ENCODE results near the gene IFI6. TPM values are rescaled to one million over a fixed set of nuclear protein-coding genes. Genes with fewer than 3 reads are reported as not detected.

Gene IFI6
- total RNA-seq, 1 experiment from 2014 or later: 19.4 TPM

DNA sequence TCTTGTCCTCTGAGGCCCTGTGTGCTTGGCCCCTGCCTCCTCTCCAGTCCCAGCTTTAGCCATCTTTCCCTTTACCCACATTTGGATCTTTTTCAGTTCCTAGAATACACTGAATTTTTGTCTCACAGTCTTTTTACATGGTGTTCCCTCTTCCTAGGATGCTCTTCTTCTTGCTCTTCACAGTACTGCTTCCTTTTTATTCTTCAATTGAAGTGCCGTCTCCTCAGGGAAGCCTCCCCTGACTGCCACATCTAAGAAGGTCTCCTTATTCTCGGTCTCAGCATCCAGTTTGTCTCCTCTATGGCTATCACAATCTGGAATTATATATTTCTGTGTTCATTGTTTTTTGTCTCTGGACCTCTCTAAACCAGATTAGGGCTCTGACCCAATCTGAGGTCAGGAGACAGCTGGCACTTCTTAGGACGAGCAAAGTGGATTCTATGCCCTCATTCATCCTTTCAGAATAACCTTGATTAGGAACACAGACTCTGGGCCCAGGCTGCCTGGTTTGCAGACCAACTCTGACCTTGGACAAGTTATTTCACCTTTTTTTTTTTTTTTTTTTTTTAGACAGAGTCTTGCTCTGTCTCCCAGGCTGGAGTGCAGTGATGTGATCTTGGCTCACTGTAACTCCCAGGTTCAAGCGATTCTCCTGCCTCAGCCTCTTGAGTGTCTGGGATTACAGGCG lies 33.8 kb downstream of the IFI6 start:
- no peaks in the 10 kb centered on the region for H3K27me3 ChIP-seq (replicated peaks; ENCODE audit: insufficient read depth, low read depth, low read length, poor library complexity)
- H3K4me3 ChIP-seq (ENCODE audit: low read depth, low read length, poor library complexity, severe bottlenecking): no peak overlapping the region
- no peaks in the 10 kb centered on the region for H3K36me3 ChIP-seq (ENCODE audit: insufficient read depth, low read length, poor library complexity, severe bottlenecking)
- no peaks in the 10 kb centered on the region for H3K9me3 ChIP-seq (ENCODE audit: low read depth, low read length, poor library complexity, severe bottlenecking)
- CTCF ChIA-PET: no interaction called here
- intact Hi-C loops (cut with micrococcal nuclease; ENCODE audit: unreplicated experiment): no loop called here
- H3K4me1 ChIP-seq (ENCODE audit: insufficient read depth, low read length, poor library complexity, severe bottlenecking): no peaks in the 10 kb centered on the region
- TF ChIP-seq EZH2 (IDR thresholded peaks at IDR 0.05; ENCODE audit: borderline replicate concordance, low read depth, low read length, poor library complexity, severe bottlenecking): no peak
- TF ChIP-seq, protein P1, sequence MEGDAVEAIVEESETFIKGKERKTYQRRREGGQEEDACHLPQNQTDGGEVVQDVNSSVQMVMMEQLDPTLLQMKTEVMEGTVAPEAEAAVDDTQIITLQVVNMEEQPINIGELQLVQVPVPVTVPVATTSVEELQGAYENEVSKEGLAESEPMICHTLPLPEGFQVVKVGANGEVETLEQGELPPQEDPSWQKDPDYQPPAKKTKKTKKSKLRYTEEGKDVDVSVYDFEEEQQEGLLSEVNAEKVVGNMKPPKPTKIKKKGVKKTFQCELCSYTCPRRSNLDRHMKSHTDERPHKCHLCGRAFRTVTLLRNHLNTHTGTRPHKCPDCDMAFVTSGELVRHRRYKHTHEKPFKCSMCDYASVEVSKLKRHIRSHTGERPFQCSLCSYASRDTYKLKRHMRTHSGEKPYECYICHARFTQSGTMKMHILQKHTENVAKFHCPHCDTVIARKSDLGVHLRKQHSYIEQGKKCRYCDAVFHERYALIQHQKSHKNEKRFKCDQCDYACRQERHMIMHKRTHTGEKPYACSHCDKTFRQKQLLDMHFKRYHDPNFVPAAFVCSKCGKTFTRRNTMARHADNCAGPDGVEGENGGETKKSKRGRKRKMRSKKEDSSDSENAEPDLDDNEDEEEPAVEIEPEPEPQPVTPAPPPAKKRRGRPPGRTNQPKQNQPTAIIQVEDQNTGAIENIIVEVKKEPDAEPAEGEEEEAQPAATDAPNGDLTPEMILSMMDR (conservative IDR thresholded peaks at IDR 0.05; ENCODE audit: low read depth, low read length): no peak
- no peak overlapping the region for H3K27ac ChIP-seq (ENCODE audit: low read depth, low read length, poor library complexity, severe bottlenecking)
- POLR2A ChIA-PET (ENCODE audit: low non-redundant PET): no interaction called here
- DNase-seq (ENCODE audit: low spot score): no peak
- no TSS peak for BruUV-seq (replicated peaks)

GRCh38 chr1:27635396-27636142 lies 36.4 kb downstream of the IFI6 start:
- no TSS peak for BruUV-seq (replicated peaks)
- Histone ChIP-seq H3K27me3 (replicated peaks; ENCODE audit: insufficient read depth, low read depth, low read length, poor library complexity) (no peaks in the 10 kb centered on the region), H3K4me3 (ENCODE audit: low read depth, low read length, poor library complexity, severe bottlenecking) (no peak overlapping the region), H3K9me3 (ENCODE audit: low read depth, low read length, poor library complexity, severe bottlenecking) (no peaks in the 10 kb centered on the region), H3K27ac (ENCODE audit: low read depth, low read length, poor library complexity, severe bottlenecking) (no peak overlapping the region), H3K4me1 (ENCODE audit: insufficient read depth, low read length, poor library complexity, severe bottlenecking) (no peaks in the 10 kb centered on the region), H3K36me3 (ENCODE audit: insufficient read depth, low read length, poor library complexity, severe bottlenecking) (no peaks in the 10 kb centered on the region)
- intact Hi-C loops (cut with micrococcal nuclease; ENCODE audit: unreplicated experiment): no loop called here
- no peak for DNase-seq (ENCODE audit: low spot score)
- ChIA-PET CTCF (no interaction called here), POLR2A (ENCODE audit: low non-redundant PET) (no interaction called here)
- no peak for TF ChIP-seq EZH2 (IDR thresholded peaks at IDR 0.05; ENCODE audit: borderline replicate concordance, low read depth, low read length, poor library complexity, severe bottlenecking)
- TF ChIP-seq, protein P1 (conservative IDR thresholded peaks at IDR 0.05; ENCODE audit: low read depth, low read length): no peak

DNA sequence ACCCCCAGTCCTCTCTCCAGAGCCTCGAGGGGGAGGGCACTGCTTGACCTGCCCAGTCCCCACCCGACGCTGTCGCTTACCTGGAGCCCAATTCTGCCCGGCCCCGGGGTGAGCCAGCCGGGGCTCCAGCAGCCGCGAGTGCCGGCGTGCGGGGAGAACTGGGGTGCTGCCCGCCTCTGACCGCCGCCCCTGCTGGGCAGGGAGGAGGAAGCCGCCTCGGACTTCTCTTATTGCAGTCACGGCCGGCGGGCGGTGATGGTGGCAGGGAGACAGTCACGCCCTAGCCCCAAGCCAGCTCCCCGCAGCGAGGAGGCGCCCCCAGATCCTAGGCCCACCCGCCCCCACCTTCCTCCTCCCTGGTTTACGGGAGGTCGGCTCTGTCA lies 37.0 kb downstream of the IFI6 start, which contains the start of gene FGR:
TSS of gene FGR (minus strand) at position 201 of the 383 bp plus-strand sequence. CDS start 11,269 bp downstream, outside the sequence.
- BruUV-seq (replicated peaks): no TSS peak
- intact Hi-C loops (cut with micrococcal nuclease; ENCODE audit: unreplicated experiment): no loop called here
- DNase-seq (ENCODE audit: low spot score): no peak
- no peak within 1 kb of the TSS for H3K27ac ChIP-seq (ENCODE audit: low read depth, low read length, poor library complexity, severe bottlenecking)
- peak within 1 kb of the TSS; percentile 38 for H3K4me3 ChIP-seq (ENCODE audit: low read depth, low read length, poor library complexity, severe bottlenecking)
- H3K9me3 ChIP-seq (ENCODE audit: low read depth, low read length, poor library complexity, severe bottlenecking): no peaks in the 10 kb centered on the region
- ChIA-PET POLR2A (ENCODE audit: low non-redundant PET) (no interaction called here), CTCF (no interaction called here)
- no peaks in the 10 kb centered on the region for H3K4me1 ChIP-seq (ENCODE audit: insufficient read depth, low read length, poor library complexity, severe bottlenecking)
- TF ChIP-seq, protein P1 (conservative IDR thresholded peaks at IDR 0.05; ENCODE audit: low read depth, low read length): no peak
- no peak for TF ChIP-seq EZH2 (IDR thresholded peaks at IDR 0.05; ENCODE audit: borderline replicate concordance, low read depth, low read length, poor library complexity, severe bottlenecking)
- no peaks in the 10 kb centered on the region for H3K27me3 ChIP-seq (replicated peaks; ENCODE audit: insufficient read depth, low read depth, low read length, poor library complexity)
- no peaks in the 10 kb centered on the region for H3K36me3 ChIP-seq (ENCODE audit: insufficient read depth, low read length, poor library complexity, severe bottlenecking)
